MM.1S (cell line): ENCODE data around the gene LEPROT.

Experiments used
- CTCF ChIP-seq: fragments of 300-600 bp; sonication (generic); IDR thresholded peaks from 2 replicates; pipeline ENCODE4 v1.5.1; 2016; ENCODE audit warnings: antibody characterized with exemption, low read length, mixed read lengths
- EZH2 ChIP-seq: fragments of 300-600 bp; sonication (generic); optimal IDR thresholded peaks from 2 replicates; pipeline ENCODE3; 2017; ENCODE audit warnings: low read depth, mild to moderate bottlenecking, antibody characterized with exemption, low read length, mixed read lengths

DNA sequence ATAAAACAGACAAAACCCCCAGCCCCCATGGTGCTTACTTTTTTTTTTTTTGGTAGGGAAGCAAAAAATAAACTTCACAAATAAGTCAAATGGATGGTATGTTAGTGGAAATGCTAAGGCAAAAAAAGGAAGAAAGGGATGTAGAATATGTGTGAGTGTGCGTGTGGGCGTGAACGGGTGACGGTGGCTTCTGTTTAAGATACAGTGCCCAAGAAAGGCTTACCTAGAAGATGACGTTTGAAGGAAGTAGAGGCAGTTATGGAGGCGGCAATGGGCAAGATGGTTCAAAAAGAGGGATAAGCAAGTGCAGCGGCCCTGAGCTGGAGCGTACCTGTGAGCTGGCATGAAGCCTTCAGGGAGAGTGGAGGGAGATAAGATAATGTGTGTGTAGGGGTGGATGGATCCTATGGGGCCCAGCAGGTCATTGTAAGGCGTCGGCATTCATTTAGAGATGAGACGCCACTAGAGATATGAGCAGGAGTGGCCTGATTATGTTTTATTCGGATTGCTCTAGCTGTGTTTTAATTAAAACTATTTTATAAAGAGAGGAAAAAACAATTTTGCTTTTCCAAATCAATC, 19.9 kb downstream of the LEPROT start:
- TF ChIP-seq CTCF (no peak), EZH2 (no peak)
